GM12878 (cell line): ENCODE results near the gene SOCS1. TPM values are rescaled to one million over a fixed set of nuclear protein-coding genes. Genes with fewer than 3 reads are reported as not detected.
A peak's percentile ranks its signal among the peaks of the same experiment; 100 is the strongest.

Experiments used
- ATAC-seq: fragments of 200-7000 bp; cut with Tn5 transposase; 3 replicates; pipeline ENCODE4 v1.9.1; 2020; ENCODE audit warnings: mild to moderate bottlenecking, moderate library complexity
- BruUV-seq: library from RNA; stranded (reverse); fragments of 400-500 nt; replicated peaks from 2 replicates; lab custom pipeline; 2021; lab: Mats Ljungman, UMichigan
- CTCF ChIA-PET: fragments of 300-600 bp; sonication (Branson Sonifier 250); formaldehyde crosslinking; extraction: SDS; loops from one replicate; lab custom pipeline; 2021; ENCODE audit warnings: inconsistent platforms; lab: Yijun Ruan, JAX
- POLR2A ChIA-PET: fragments of 350-600 bp; formaldehyde crosslinking; extraction: SDS; loops from one replicate; lab custom pipeline; 2021; ENCODE audit warnings: inconsistent platforms; lab: Charles Lee
- RAD21 ChIA-PET: fragments of 300-600 bp; sonication (Branson Sonifier 250); formaldehyde crosslinking; loops from one replicate; lab custom pipeline; 2023; ENCODE audit warnings: antibody characterized with exemption; ENCODE audit not compliant: unreplicated experiment; lab: Charles Lee
- SMC1A ChIA-PET: fragments of 300-600 bp; sonication (Branson Sonifier 250); formaldehyde crosslinking; loops from one replicate; lab custom pipeline; 2023; ENCODE audit not compliant: unreplicated experiment, uncharacterized antibody; lab: Charles Lee
- DNase-seq: peaks from one replicate; pipeline ENCODE4 v3.0.0-alpha.2; 2011; ENCODE audit warnings: low read depth, low spot score
- FAIRE-seq: peaks from 3 replicates; lab custom pipeline; 2011; peaks lifted over from hg19 to GRCh38; lab: Jason Lieb, UNC
- H2AFZ ChIP-seq: 2 replicates; pipeline ENCODE4 v1.6.0; 2011; ENCODE audit warnings: low read depth, low read length, control low read depth; ENCODE audit not compliant: control insufficient read depth
- H3K27ac ChIP-seq: 2 replicates; pipeline ENCODE4 v1.5.1; 2011; ENCODE audit warnings: control low read depth; ENCODE audit not compliant: control insufficient read depth, insufficient read depth
- H3K27me3 ChIP-seq, 2 experiments: replicated peaks in 1 of 2; 2 replicates each; pipeline versions ENCODE4 v1.6.0 to v1.6.1; 2011; ENCODE audit warnings: low read length in 1 of 2; ENCODE audit not compliant: control insufficient read depth in 2 of 2, insufficient read depth in 2 of 2
- H3K36me3 ChIP-seq, 2 experiments: 2 replicates each; pipeline ENCODE4 v1.5.1; 2011; ENCODE audit warnings: low read length in 1 of 2; ENCODE audit not compliant: control insufficient read depth in 2 of 2, insufficient read depth in 2 of 2
- H3K4me1 ChIP-seq: 2 replicates; pipeline ENCODE4 v1.6.1; 2011; ENCODE audit warnings: mild to moderate bottlenecking, low read length, moderate library complexity, mixed read lengths; ENCODE audit not compliant: control insufficient read depth, insufficient read depth
- H3K4me2 ChIP-seq: 2 replicates; pipeline ENCODE4 v1.6.0; 2011; ENCODE audit warnings: control low read depth; ENCODE audit not compliant: control insufficient read depth, insufficient read depth
- H3K4me3 ChIP-seq: fragments of 200-600 bp; sonication (generic); 2 replicates; pipeline ENCODE4 v1.5.1; 2016
- H3K79me2 ChIP-seq: 2 replicates; pipeline ENCODE4 v1.6.0; 2011; ENCODE audit warnings: low read length; ENCODE audit not compliant: control insufficient read depth, insufficient read depth
- H3K9ac ChIP-seq: 2 replicates; pipeline ENCODE4 v1.8.0; 2011; ENCODE audit warnings: low read length, control low read depth, mixed read lengths; ENCODE audit not compliant: control insufficient read depth, insufficient read depth
- H3K9me3 ChIP-seq: replicated peaks from 3 replicates; pipeline ENCODE4 v1.5.1; 2011; ENCODE audit warnings: mild to moderate bottlenecking, low read length; ENCODE audit not compliant: control insufficient read depth, insufficient read depth
- H4K20me1 ChIP-seq: 2 replicates; pipeline ENCODE4 v1.6.0; 2011; ENCODE audit not compliant: control insufficient read depth, insufficient read depth
- BRCA1 ChIP-seq: IDR thresholded peaks from 2 replicates; pipeline ENCODE4 v1.6.1; 2011; ENCODE audit warnings: low read depth, low read length, improper control_type of control experiment
- E4F1 ChIP-seq: fragments of 450-650 bp; IDR thresholded peaks from 2 replicates; pipeline ENCODE4 v1.6.1; 2018; ENCODE audit warnings: borderline replicate concordance, mild to moderate bottlenecking; ENCODE audit not compliant: partially characterized antibody
- NFXL1 ChIP-seq: fragments of 450-650 bp; IDR thresholded peaks from 2 replicates; pipeline ENCODE4 v1.6.1; 2017; ENCODE audit warnings: antibody characterized with exemption, mild to moderate bottlenecking, borderline replicate concordance
- RAD51 ChIP-seq: fragments of 450-650 bp; IDR thresholded peaks from 2 replicates; pipeline ENCODE4 v1.6.1; 2016; ENCODE audit warnings: moderate library complexity, mild to moderate bottlenecking, inconsistent platforms
- SIX5 ChIP-seq: IDR thresholded peaks from 2 replicates; pipeline ENCODE4 v1.6.1; 2011; ENCODE audit warnings: mild to moderate bottlenecking, low read depth, low read length, moderate library complexity; ENCODE audit not compliant: severe bottlenecking
- ZBTB11 ChIP-seq: fragments of 450-650 bp; formaldehyde crosslinking; IDR thresholded peaks from 2 replicates; pipeline ENCODE4 v1.5.0; 2022; ENCODE audit warnings: mild to moderate bottlenecking, missing genetic modification characterization
- WGBS: methylation state at CpG from one replicate; pipeline ENCODE4 v1.1.6; 2016; ENCODE audit warnings: low lambda C conversion rate; ENCODE audit not compliant: insufficient replicate concordance, insufficient coverage; ENCODE audit errors: missing lambda C conversion rate; 5-methylcytosine and 5-hydroxymethylcytosine counted together
- in situ Hi-C: fragments of 300-500 bp; cut with MboI; formaldehyde crosslinking; loops from 9 replicates; pipeline ENCODE4 v1.14.3; 2018; ENCODE audit warnings: mixed read lengths
- intact Hi-C: fragments of 100-400 bp; cut with micrococcal nuclease; formaldehyde crosslinking; loops from one replicate; pipeline ENCODE4 v1.14.2; 2022; ENCODE audit not compliant: unreplicated experiment
- polyA plus RNA-seq, 11 experiments: library from polyadenylated mRNA; depleted of rRNA in 4 of 11; unstranded in 6 of 11; stranded (reverse) in 5 of 11; fragments of >200 nt; fragmentation: Nextera tagmentation in 4 of 11; fragmentation: Illumina TruSeq in 1 of 11; extraction: Ambion mirVana in 4 of 11; extraction: Trizol in 1 of 11; gene quantifications; 1 replicate in 1 of 11; 2 replicates in 10 of 11; pipeline versions ENCODE4 v1.2.1 to v1.2.3, GENCODE V29; 2011 to 2016; ENCODE audit warnings: inconsistent platforms in 2 of 11, missing spikeins in 2 of 11, low read depth in 1 of 11
- total RNA-seq, 4 experiments: library from RNA; depleted of rRNA in 3 of 4; stranded (reverse); fragments of >200 nt in 3 of 4; fragmentation: Illumina TruSeq in 1 of 4; extraction: Trizol in 1 of 4; gene quantifications; 2 replicates each; pipeline versions ENCODE4 v1.2.1 to v1.2.3, GENCODE V29; 2013 to 2021
- TF ChIP-seq, protein P1 (sequence below): fragments of 450-650 bp; IDR thresholded peaks from 2 replicates; pipeline ENCODE4 v1.6.1; 2017; ENCODE audit warnings: mild to moderate bottlenecking, moderate library complexity

The SOCS1 gene
- total and polyA plus RNA-seq, 10 of the 15 experiments (the other 5 are each of a cell fraction or from before 2014, with no cell fraction given): 0.42 to 39.8 (median 11.2) TPM

DNA sequence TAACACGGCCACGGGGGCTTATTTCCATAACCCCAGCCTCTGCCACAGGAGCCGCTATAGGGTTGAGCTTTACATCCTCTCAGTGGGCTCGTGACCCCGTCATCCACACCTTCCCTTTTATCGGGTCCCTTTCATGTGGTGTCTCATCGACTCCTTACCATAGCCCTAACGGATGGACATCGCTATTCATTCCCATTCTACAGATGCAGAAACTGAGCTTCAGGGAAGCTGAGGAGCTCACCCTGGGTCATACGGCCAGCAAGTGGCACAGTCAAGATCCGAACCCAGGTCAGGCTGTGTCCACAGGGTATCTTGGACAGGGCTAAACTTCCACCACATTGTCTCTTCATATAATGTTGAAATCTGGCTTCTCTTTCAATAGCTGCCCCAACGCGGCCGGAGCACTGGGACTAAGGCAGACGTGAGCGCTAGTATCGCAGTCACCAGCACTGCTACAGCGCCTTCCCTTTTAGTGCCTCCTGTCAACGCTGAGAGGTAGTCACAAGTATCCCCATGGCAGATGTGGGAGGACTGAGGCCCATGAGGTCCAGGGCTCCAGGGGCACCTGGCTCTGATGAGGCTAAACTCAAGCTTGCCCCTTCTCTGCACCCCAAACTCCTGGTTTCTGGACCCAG is 50.8 kb downstream of the SOCS1 start (continued):
- no peak for TF ChIP-seq ZBTB11 (CRISPR knock-in tag)
- TF ChIP-seq E4F1: no peak
- TF ChIP-seq, all 136 proteins: peak for 2

GRCh38 chr16:11204513-11205047 is 51.4 kb downstream of the SOCS1 start:
- H2AFZ ChIP-seq: no peak overlapping the region
- WGBS: 59% methylated on average over 4 of the region's 4 CpGs
- no TSS peak for BruUV-seq
- peaks cover 83% of the 10 kb centered on the region for H3K4me1 ChIP-seq
- ATAC-seq (no peak), DNase-seq (no peak), FAIRE-seq (no peak)
- no peaks in the 10 kb centered on the region for H4K20me1 ChIP-seq
- peaks cover 9% of the 10 kb centered on the region; the same call in 2 of the 3 replicates for H3K9me3 ChIP-seq
- ChIA-PET RAD21 (interaction anchor here (1.4 to 9.3 kb wide), 4 partner anchors 13 to 51 kb away, joined by 3 to 86 read pairs (median 62); partner anchors contain the start of gene SOCS1), CTCF (interaction anchor here (0.7 to 4.6 kb wide), 6 partner anchors 16 to 104 kb away, joined by 3 to 24 read pairs (median 4); partner anchors contain the start of gene SOCS1), SMC1A (interaction anchor here (1.1 to 3.8 kb wide), 13 partner anchors 8 to 241 kb away, joined by 3 to 32 read pairs (median 5); no protein-coding TSS in a partner anchor), POLR2A (interaction anchor here (1.5 to 3.7 kb wide), 4 partner anchors 20 to 51 kb away, joined by 5 to 32 read pairs (median 16); partner anchors contain the start of gene SOCS1)
- H3K4me2 ChIP-seq: no peak overlapping the region
- no peak overlapping the region; the same call in 1 of the 2 replicates for H3K9ac ChIP-seq
- intact Hi-C loops: loop anchor here (5.0 kb wide), 2 partner anchors 93 to 108 kb away; no protein-coding TSS in a partner anchor
- H3K79me2 ChIP-seq: no peaks in the 10 kb centered on the region
- no peak overlapping the region for H3K4me3 ChIP-seq
- in situ Hi-C loops: no loop called here
- H3K27ac ChIP-seq: no peak overlapping the region; the same call in 1 of the 2 replicates
- no peaks in the 10 kb centered on the region for H3K27me3 ChIP-seq
- H3K36me3 ChIP-seq: no peaks in the 10 kb centered on the region
- TF ChIP-seq RAD51 (no peak), SIX5 (no peak), NFXL1 (no peak), BRCA1 (no peak)
- TF ChIP-seq, protein P1, sequence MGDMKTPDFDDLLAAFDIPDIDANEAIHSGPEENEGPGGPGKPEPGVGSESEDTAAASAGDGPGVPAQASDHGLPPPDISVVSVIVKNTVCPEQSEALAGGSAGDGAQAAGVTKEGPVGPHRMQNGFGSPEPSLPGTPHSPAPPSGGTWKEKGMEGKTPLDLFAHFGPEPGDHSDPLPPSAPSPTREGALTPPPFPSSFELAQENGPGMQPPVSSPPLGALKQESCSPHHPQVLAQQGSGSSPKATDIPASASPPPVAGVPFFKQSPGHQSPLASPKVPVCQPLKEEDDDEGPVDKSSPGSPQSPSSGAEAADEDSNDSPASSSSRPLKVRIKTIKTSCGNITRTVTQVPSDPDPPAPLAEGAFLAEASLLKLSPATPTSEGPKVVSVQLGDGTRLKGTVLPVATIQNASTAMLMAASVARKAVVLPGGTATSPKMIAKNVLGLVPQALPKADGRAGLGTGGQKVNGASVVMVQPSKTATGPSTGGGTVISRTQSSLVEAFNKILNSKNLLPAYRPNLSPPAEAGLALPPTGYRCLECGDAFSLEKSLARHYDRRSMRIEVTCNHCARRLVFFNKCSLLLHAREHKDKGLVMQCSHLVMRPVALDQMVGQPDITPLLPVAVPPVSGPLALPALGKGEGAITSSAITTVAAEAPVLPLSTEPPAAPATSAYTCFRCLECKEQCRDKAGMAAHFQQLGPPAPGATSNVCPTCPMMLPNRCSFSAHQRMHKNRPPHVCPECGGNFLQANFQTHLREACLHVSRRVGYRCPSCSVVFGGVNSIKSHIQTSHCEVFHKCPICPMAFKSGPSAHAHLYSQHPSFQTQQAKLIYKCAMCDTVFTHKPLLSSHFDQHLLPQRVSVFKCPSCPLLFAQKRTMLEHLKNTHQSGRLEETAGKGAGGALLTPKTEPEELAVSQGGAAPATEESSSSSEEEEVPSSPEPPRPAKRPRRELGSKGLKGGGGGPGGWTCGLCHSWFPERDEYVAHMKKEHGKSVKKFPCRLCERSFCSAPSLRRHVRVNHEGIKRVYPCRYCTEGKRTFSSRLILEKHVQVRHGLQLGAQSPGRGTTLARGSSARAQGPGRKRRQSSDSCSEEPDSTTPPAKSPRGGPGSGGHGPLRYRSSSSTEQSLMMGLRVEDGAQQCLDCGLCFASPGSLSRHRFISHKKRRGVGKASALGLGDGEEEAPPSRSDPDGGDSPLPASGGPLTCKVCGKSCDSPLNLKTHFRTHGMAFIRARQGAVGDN: peak; percentile 44; the same call in 1 of the 2 replicates
